Stimulated activated CD4-positive, alpha-beta T cell treated with anti-CD3 and anti-CD28 coated beads, Interleukin-15, amount 100 ng/mL, for 24 hours (primary cell): ENCODE data around the gene EGFL8.
"Not testable (repeated sequence)": the region's sequence is repeated elsewhere in the genome, so short reads cannot be mapped to it uniquely, and the experiment has no call there.

Experiments used
- DNase-seq: peaks from one replicate; pipeline ENCODE4 v3.0.0-alpha.2; 2020

EGFL8 gene

GRCh38 chr6:32198345-32198696, 33.9 kb downstream of the EGFL8 start:
- no peak for DNase-seq

- DNase-seq, result no peak
Measured at GRCh38 chr6:32198866-32199265, 34.5 kb downstream of the EGFL8 start.

GRCh38 chr6:32200711-32201475, 36.5 kb downstream of the EGFL8 start:
- DNase-seq, result no peak

- DNase-seq, result no peak
Measured at GRCh38 chr6:32202186-32202585, 37.8 kb downstream of the EGFL8 start.

GRCh38 chr6:32203426-32204267, 39.3 kb downstream of the EGFL8 start:
- no peak for DNase-seq

- DNase-seq, result no peak
Measured at GRCh38 chr6:32204268-32204715, 39.9 kb downstream of the EGFL8 start.

- no peak for DNase-seq
Measured at GRCh38 chr6:32208996-32209395, 44.6 kb downstream of the EGFL8 start.

- no peak for DNase-seq
Measured at GRCh38 chr6:32210191-32210601, 45.8 kb downstream of the EGFL8 start.

GRCh38 chr6:32211432-32211831, 47.0 kb downstream of the EGFL8 start:
- not testable (repeated sequence) for DNase-seq

- DNase-seq, result no peak
Measured at GRCh38 chr6:32212076-32212760, 47.8 kb downstream of the EGFL8 start.

GRCh38 chr6:32213649-32214048, 49.3 kb downstream of the EGFL8 start:
- DNase-seq, result no peak

- DNase-seq, result no peak
Measured at GRCh38 chr6:32214126-32214525, 49.7 kb downstream of the EGFL8 start.

GRCh38 chr6:32215617-32216016, 51.2 kb downstream of the EGFL8 start:
- DNase-seq, result no peak

- DNase-seq, result no peak
Measured at GRCh38 chr6:32216285-32216684, 51.9 kb downstream of the EGFL8 start.

- DNase-seq, result no peak
Measured at GRCh38 chr6:32216998-32217397, 52.6 kb downstream of the EGFL8 start.
